Astrocyte (in vitro differentiated cells and primary cell): Measurements from ENCODE around the gene POLR2E. TPM values are rescaled to one million over a fixed set of nuclear protein-coding genes. Genes with fewer than 3 reads are reported as not detected.

Experiments used
- DNase-seq: peaks from one replicate; pipeline ENCODE4 v3.0.0-alpha.2; 2010; ENCODE audit warnings: low read depth
- FAIRE-seq: peaks from 2 replicates; lab custom pipeline; 2011; peaks lifted over from hg19 to GRCh38; lab: Jason Lieb, UNC
- H2AFZ ChIP-seq: 2 replicates; pipeline ENCODE4 v1.6.0; 2012; ENCODE audit warnings: low read depth, low read length, inconsistent platforms
- H3K27ac ChIP-seq: 2 replicates; pipeline ENCODE4 v1.5.1; 2011; ENCODE audit warnings: low read depth, low read length, inconsistent platforms
- H3K27me3 ChIP-seq: 2 replicates; pipeline ENCODE4 v1.6.0; 2011; ENCODE audit warnings: low read length, inconsistent platforms; ENCODE audit not compliant: insufficient read depth
- H3K36me3 ChIP-seq: 2 replicates; pipeline ENCODE4 v1.5.1; 2011; ENCODE audit warnings: low read length, inconsistent platforms; ENCODE audit not compliant: insufficient read depth
- H3K4me1 ChIP-seq: 2 replicates; pipeline ENCODE4 v1.5.1; 2011; ENCODE audit warnings: low read length, inconsistent platforms; ENCODE audit not compliant: insufficient read depth
- H3K4me2 ChIP-seq: 2 replicates; pipeline ENCODE4 v1.6.0; 2012; ENCODE audit warnings: low read length, inconsistent platforms
- H3K4me3 ChIP-seq: 2 replicates; pipeline ENCODE4 v1.5.1; 2011; ENCODE audit warnings: low read depth, mild to moderate bottlenecking, low read length, inconsistent platforms; ENCODE audit not compliant: insufficient read depth
- H3K79me2 ChIP-seq: 2 replicates; pipeline ENCODE4 v1.6.0; 2012; ENCODE audit warnings: mild to moderate bottlenecking, low read length, inconsistent platforms; ENCODE audit not compliant: insufficient read depth
- H3K9ac ChIP-seq: 2 replicates; pipeline ENCODE4 v1.6.0; 2012; ENCODE audit warnings: mild to moderate bottlenecking, low read length, inconsistent platforms
- H3K9me3 ChIP-seq: 2 replicates; pipeline ENCODE4 v1.5.1; 2012; ENCODE audit warnings: low read depth, mild to moderate bottlenecking, low read length, inconsistent platforms; ENCODE audit not compliant: insufficient read depth
- H4K20me1 ChIP-seq: 2 replicates; pipeline ENCODE4 v1.6.0; 2012; ENCODE audit warnings: low read length, inconsistent platforms; ENCODE audit not compliant: insufficient read depth
- H3K27ac Mint-ChIP-seq: one replicate; pipeline ENCODE4 v1.8.0; 2021; ENCODE audit warnings: mild to moderate bottlenecking, mixed read lengths; ENCODE audit not compliant: unreplicated experiment
- H3K27me3 Mint-ChIP-seq: one replicate; pipeline ENCODE4 v1.8.0; 2021; ENCODE audit warnings: low read depth, mixed read lengths; ENCODE audit not compliant: unreplicated experiment
- H3K36me3 Mint-ChIP-seq: one replicate; pipeline ENCODE4 v1.8.0; 2021; ENCODE audit warnings: low read depth, mixed read lengths; ENCODE audit not compliant: unreplicated experiment
- H3K4me1 Mint-ChIP-seq: one replicate; pipeline ENCODE4 v1.8.0; 2021; ENCODE audit warnings: low read depth, mixed read lengths; ENCODE audit not compliant: unreplicated experiment
- H3K4me3 Mint-ChIP-seq: one replicate; pipeline ENCODE4 v1.8.0; 2021; ENCODE audit warnings: mild to moderate bottlenecking, moderate library complexity, mixed read lengths; ENCODE audit not compliant: unreplicated experiment
- H3K9me3 Mint-ChIP-seq: one replicate; pipeline ENCODE4 v1.8.0; 2021; ENCODE audit warnings: mild to moderate bottlenecking, mixed read lengths; ENCODE audit not compliant: unreplicated experiment
- EZH2 ChIP-seq: IDR thresholded peaks from 2 replicates; pipeline ENCODE4 v1.6.1; 2012; ENCODE audit warnings: mild to moderate bottlenecking, low read length, inconsistent platforms; ENCODE audit not compliant: insufficient read depth
- total RNA-seq: library from RNA; stranded (reverse); gene quantifications from 2 replicates; pipeline ENCODE4 v1.2.1, GENCODE V29; 2021
- TF ChIP-seq, protein P1 (sequence below): IDR thresholded peaks from 2 replicates; pipeline ENCODE4 v1.5.1; 2011; ENCODE audit warnings: low read depth, mild to moderate bottlenecking, inconsistent platforms, low read length, moderate library complexity; ENCODE audit not compliant: insufficient read depth

POLR2E gene
- total RNA-seq, 1 donor from 2014 or later = 207 TPM

DNA sequence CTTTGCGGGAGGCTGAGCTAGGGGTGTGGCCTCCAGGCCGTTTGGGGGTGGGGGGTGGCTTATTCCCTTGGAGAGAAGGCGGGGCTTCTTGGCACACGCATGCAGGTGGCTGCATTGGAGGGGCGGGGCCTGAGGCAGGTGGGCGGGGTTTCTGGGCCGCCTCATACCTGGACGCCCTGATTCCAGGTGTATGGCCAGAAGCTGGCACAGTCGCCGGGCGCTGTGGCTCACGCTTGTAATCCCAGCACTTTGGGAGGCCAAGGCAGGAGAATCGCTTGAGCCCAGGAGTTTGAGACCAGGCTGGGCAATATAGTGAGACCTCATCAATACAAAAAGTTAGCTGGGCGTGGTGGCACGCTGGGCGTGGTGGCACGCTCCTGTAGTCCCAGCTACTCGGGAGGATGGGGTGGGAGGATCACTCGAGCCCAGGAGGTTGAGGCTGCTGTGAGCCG lies 47.5 kb downstream of the POLR2E start:
- Mint-ChIP-seq H3K36me3 (peaks cover 4% of the 10 kb centered on the region), H3K4me3 (no peak overlapping the region), H3K4me1 (no peaks in the 10 kb centered on the region), H3K9me3 (no peaks in the 10 kb centered on the region), H3K27me3 (no peaks in the 10 kb centered on the region), H3K27ac (no peak overlapping the region)
- Histone ChIP-seq H2AFZ (no peak overlapping the region), H3K9me3 (no peaks in the 10 kb centered on the region), H3K36me3 (no peaks in the 10 kb centered on the region), H3K4me1 (no peaks in the 10 kb centered on the region), H3K4me3 (no peak overlapping the region), H3K79me2 (no peaks in the 10 kb centered on the region), H3K27me3 (no peaks in the 10 kb centered on the region), H4K20me1 (no peaks in the 10 kb centered on the region), H3K27ac (no peak overlapping the region), H3K9ac (no peak overlapping the region), H3K4me2 (no peak overlapping the region)
- DNase-seq (no peak), FAIRE-seq (no peak)
- TF ChIP-seq, protein P1, sequence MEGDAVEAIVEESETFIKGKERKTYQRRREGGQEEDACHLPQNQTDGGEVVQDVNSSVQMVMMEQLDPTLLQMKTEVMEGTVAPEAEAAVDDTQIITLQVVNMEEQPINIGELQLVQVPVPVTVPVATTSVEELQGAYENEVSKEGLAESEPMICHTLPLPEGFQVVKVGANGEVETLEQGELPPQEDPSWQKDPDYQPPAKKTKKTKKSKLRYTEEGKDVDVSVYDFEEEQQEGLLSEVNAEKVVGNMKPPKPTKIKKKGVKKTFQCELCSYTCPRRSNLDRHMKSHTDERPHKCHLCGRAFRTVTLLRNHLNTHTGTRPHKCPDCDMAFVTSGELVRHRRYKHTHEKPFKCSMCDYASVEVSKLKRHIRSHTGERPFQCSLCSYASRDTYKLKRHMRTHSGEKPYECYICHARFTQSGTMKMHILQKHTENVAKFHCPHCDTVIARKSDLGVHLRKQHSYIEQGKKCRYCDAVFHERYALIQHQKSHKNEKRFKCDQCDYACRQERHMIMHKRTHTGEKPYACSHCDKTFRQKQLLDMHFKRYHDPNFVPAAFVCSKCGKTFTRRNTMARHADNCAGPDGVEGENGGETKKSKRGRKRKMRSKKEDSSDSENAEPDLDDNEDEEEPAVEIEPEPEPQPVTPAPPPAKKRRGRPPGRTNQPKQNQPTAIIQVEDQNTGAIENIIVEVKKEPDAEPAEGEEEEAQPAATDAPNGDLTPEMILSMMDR = no peak
- no peak for TF ChIP-seq EZH2

DNA sequence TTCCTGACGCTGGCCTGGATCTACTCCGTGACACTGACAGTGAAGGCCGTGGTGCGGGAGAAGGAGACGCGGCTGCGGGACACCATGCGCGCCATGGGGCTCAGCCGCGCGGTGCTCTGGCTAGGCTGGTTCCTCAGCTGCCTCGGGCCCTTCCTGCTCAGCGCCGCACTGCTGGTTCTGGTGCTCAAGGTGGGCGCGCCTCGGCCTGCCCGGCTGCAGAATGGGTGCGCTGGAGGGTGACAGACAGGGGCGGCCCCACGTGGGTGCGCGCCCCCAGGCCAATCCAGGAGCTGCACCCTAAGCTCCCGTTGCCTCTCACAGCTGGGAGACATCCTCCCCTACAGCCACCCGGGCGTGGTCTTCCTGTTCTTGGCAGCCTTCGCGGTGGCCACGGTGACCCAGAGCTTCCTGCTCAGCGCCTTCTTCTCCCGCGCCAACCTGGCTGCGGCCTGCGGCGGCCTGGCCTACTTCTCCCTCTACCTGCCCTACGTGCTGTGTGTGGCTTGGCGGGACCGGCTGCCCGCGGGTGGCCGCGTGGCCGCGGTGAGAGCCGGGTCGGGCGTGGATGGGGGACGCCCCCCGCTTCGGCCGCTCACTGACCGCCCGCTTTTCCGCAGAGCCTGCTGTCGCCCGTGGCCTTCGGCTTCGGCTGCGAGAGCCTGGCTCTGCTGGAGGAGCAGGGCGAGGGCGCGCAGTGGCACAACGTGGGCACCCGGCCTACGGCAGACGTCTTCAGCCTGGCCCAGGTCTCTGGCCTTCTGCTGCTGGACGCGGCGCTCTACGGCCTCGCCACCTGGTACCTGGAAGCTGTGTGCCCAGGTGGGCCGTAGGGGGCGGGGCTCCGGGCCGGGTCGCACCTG lies 48.1 kb downstream of the POLR2E start:
- no peaks in the 10 kb centered on the region for H3K4me1 ChIP-seq
- no peak overlapping the region for H3K9ac ChIP-seq
- H3K79me2 ChIP-seq = no peaks in the 10 kb centered on the region
- Mint-ChIP-seq H3K27ac (no peak overlapping the region), H3K4me1 (no peaks in the 10 kb centered on the region), H3K9me3 (no peaks in the 10 kb centered on the region), H3K4me3 (no peak overlapping the region), H3K36me3 (peaks cover 4% of the 10 kb centered on the region), H3K27me3 (no peaks in the 10 kb centered on the region)
- no peak overlapping the region for H2AFZ ChIP-seq
- H3K36me3 ChIP-seq = no peaks in the 10 kb centered on the region
- TF ChIP-seq, protein P1 = no peak
- no peak for TF ChIP-seq EZH2
- H3K9me3 ChIP-seq = no peaks in the 10 kb centered on the region
- no peak overlapping the region for H3K4me2 ChIP-seq
- DNase-seq (no peak), FAIRE-seq (no peak)
- H3K4me3 ChIP-seq = no peak overlapping the region
- no peak overlapping the region for H3K27ac ChIP-seq
- no peaks in the 10 kb centered on the region for H3K27me3 ChIP-seq
- H4K20me1 ChIP-seq = no peaks in the 10 kb centered on the region

- no peak for FAIRE-seq
- no peak overlapping the region for H2AFZ ChIP-seq
- H3K4me1 Mint-ChIP-seq = peaks cover under 1% of the 10 kb centered on the region
These were observed 49.0 kb downstream of the POLR2E start for GRCh38 chr19:1046117-1046626.

More at GRCh38 chr19:1046117-1046626, 49.0 kb downstream of the POLR2E start:
- Mint-ChIP-seq H3K27me3 (no peaks in the 10 kb centered on the region), H3K36me3 (peaks cover under 1% of the 10 kb centered on the region), H3K27ac (no peak overlapping the region), H3K9me3 (no peaks in the 10 kb centered on the region), H3K4me3 (no peak overlapping the region)
- H3K79me2 ChIP-seq = no peaks in the 10 kb centered on the region
- H3K36me3 ChIP-seq = no peaks in the 10 kb centered on the region
- no peak for DNase-seq
- H3K27me3 ChIP-seq = no peaks in the 10 kb centered on the region
- no peak overlapping the region for H3K9ac ChIP-seq
- peaks cover under 1% of the 10 kb centered on the region for H3K4me1 ChIP-seq
- no peak overlapping the region for H3K27ac ChIP-seq
- TF ChIP-seq EZH2 = no peak
- TF ChIP-seq, protein P1 = no peak
- H3K4me2 ChIP-seq = no peak overlapping the region
- no peak overlapping the region for H3K4me3 ChIP-seq
- no peaks in the 10 kb centered on the region for H4K20me1 ChIP-seq
- no peaks in the 10 kb centered on the region for H3K9me3 ChIP-seq
